Activated CD4-positive, CD25-positive, alpha-beta regulatory T cell treated with anti-CD3 and anti-CD28 coated beads, Interleukin-2, amount 50 U/mL, for 16 hours (primary cell): Measurements from ENCODE around the gene ULK1.
"Not testable (repeated sequence)": the region's sequence is repeated elsewhere in the genome, so short reads cannot be mapped to it uniquely, and the experiment has no call there.

Experiments
- DNase-seq: peaks from one replicate; pipeline ENCODE4 v3.0.0-alpha.2; 2020; ENCODE audit warnings: low read depth, low spot score

ULK1 gene

DNA sequence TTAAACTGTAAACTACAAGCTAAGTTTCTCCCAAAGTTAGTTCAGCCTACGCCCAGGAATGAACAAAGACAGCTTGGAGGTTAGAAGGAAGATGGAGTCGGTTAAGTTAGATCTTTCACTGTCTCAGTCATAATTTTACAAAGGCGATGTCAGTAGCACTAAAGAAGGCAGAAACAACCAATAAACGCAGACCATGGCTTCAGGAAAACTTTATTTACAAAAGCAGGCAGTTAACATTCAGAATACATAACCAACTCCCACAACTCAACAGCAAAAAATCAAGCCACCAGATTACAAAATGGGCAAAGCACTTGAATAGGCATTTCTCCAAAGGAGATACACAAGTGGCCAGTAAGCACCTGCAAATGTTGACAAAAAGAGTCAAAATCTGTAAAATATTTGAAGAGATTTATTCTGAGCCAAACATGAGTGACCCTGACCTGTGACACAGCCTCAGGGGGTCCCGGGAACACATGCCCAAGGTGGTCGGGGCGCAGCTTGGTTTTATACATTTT is 8.8 kb upstream of the ULK1 start:
- no peak for DNase-seq

DNA sequence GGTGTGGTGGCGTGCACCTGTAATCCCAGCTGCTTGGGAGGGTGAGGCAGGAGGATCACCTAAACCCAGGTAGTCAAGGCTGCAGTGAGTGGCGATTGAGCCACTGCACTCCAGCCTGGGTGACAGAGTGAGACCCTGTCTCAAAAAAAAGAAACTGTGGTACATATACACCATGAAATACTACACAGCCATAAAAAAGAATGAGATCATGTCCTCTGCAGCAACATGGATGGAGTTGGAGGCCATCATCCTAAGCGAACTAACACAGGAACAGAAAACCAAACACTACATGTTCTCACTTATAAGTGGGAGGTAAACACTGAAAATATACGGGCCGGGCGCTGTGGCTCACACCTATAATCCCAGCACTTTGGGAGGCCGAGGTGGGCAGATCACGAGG is 2.7 kb upstream of the ULK1 start:
- not testable (repeated sequence) for DNase-seq

DNA sequence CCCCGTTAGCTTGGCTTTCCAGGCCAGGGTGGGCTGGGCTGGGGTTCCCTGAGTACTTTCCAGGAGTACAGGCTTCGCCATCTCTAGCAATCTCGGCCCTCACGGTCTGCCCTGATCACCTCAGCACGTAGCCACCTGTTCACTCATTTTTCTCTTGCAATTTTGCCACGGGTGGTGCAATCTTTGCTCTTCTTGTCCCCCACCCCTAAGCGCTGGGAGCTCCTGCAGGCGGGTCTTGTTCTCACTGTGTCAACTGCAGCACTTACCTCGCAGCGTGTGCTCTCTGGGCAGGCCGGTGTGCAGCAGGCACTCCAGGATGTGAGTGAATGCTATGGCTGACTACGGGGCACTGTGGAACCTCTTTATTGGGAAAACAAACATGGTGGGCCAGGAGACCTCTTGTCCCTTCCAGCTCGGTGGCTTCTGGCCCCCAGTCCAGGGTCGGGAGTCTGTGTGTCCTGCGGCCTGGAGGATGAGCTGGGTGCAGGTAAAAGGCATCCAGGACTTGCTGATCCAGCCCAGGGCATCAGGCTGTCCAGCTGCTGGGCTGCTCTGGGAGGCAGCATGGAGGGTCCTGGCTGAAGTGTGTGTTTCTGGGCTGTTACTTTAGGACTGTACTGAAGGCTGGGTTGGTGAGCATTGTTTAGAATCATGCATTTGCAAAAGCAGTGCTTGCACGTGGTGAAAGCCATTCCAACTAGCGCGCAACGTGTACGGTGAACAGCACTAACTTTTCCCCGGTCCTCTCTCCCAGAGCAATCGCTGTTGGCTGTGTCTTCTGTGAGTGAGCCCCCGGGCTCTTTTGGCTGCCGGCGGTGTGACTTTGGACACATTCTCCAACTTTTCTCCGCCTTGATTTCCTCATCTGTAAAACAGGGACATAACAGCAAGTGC is 1.5 kb upstream of the ULK1 start:
- no peak for DNase-seq

DNA sequence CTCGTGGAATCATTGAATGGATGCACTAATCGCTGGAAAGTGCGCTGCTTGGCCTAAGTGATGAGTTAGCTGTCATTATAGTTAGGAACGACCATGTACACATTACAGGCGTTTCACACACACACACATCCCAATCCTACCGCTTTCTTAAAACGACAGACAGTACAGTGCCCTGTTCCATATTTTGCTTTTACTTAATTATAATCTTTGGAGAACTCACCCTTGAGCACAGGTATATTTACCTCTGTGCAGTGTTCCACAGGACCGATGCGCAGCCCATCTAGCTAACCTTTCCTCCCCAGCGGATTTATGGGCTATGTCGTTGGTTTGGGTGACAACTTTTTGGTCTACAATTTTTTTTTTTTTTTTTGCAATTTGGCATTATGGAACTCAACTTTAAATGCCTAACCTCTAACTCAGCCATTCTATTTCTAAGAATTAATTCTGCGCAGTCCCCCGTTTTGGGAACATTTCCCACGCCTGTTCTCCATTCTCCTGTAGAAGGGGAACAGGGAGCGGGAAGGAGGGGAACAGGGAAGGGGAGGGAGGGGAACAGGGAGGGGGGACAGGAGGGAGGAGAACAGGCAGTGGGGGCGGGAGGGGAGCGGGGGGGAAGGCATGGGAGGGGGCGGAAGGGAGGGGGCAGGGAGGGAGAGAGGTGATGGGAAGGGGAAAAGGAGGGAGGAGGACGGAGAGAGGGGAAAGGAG is 663 bp upstream of the ULK1 start:
- no peak for DNase-seq

DNA sequence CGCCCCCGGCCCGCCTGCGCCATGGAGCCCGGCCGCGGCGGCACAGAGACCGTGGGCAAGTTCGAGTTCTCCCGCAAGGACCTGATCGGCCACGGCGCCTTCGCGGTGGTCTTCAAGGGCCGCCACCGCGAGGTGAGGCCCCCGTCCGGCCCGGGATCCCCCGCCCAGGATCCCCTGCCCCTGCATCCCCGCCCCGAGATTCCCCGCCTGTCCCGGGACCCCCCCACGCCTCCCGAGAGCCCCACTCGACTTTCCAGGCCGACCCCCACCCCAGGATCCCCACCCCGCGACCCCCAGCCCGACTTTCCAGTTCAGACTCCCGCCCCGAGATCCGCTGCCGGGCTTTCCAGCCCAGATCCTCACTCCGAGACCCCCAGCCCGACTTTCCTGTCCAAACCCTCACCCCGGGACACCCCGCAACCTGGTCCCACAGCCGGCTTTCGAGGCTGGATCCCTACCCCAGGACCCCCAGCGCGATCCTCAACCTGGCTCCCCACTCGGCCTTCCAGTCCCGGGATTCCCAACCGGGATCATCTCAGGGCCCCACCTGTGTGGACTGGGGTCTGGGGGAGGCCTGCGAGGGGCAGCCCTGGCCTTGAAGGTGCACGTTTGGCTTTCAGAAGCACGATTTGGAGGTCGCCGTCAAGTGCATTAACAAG is 688 bp downstream of the ULK1 start:
- DNase-seq: no peak

DNA sequence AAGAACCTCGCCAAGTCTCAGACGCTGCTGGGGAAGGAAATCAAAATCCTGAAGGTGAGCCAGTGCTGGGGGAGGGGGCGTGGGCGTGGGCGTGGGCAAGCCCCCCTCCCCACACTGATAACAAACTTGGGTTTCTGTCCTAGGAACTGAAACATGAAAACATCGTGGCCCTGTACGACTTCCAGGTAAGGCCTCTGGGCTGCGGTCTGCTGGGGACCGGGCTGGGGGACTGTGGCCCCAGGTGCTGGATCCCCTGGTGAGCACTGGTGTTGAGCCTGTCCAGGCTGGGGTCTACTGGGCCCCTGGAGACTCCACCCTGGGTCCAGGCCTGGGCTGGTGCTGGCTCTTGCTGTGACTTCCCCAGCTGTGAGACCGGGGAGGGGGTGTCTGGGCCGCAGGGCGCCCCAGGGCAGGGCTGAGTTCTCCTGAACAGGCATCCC is 1.2 kb downstream of the ULK1 start:
- no peak for DNase-seq

DNA sequence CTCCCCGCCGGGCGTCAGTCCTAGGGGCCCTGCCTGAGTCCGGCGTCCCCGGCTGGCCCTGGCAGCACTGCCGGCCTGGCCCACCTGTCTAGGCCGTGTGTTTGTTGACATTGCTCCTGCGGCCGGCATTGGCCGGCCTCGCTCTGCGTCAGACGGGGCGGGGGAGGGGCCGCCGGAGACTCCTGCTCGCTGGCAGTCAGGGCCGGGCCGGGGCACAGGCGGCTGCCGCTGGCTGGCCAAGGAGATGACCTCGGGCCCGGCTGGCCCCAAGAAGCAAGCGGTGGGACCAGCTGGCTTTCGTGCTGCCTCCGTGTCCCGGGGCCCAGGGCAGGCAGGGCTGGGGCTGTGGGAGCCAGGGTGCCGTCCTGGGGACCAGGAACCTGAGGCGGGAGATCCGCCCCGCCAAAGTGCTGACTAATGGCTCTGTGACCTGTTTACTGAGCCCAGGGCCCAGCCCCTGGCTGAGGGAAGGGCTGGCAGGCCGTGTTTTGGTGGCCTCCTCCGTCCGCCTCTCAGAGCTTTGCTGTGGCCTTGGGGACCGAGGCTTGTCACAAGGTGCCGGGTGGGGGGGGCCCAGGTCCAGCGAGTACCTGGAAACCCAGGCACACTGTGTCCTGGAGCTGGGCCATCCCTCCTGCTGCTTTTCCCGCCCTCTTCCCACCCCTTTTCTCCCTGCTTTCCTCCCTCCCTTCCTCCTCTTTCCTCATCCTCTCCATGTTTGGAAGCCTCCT is 1.8 kb downstream of the ULK1 start:
- DNase-seq: peak; percentile 38

DNA sequence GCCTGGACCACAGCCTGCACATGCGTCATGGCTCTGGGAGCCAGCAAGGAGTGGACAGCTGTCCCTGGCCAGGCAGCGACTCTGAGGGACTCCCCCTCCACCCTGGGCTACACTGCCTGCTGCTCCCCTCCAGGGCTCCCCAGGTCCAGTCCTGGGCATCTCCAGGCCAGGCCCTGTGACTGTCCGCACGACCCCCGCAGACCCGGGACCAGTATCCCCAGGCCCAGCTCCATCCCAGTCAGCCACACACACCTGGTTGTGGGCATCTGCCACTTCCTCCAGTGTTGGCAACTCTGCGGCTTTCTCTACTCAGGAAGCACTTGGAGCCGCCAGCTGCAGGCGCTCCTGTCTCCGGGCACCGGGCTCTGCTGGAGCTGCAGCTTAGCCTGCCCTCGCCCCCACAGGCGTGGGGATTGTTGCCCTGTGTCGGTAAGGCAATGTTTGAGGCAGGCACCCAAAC is 2.4 kb downstream of the ULK1 start:
- no peak for DNase-seq

DNA sequence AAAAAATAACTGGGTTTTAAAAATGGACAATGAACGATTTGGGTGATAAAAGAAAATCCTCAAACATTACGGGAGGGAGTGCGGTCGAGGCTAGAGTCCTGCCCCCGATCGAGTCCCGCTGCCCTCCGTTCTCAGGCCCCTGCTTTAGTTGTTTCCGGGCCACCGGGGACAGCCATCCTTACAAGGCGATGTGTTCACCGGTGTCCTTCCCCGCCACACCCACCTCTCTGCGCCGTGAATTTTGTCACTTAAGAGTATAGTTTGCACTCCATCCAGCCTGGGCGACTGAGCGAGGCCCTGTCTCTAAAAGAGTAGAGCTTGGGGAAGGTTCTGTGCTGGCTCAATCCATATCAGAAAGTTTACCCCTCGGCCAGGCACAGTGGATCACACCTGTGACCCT is 2.9 kb downstream of the ULK1 start:
- no peak for DNase-seq

DNA sequence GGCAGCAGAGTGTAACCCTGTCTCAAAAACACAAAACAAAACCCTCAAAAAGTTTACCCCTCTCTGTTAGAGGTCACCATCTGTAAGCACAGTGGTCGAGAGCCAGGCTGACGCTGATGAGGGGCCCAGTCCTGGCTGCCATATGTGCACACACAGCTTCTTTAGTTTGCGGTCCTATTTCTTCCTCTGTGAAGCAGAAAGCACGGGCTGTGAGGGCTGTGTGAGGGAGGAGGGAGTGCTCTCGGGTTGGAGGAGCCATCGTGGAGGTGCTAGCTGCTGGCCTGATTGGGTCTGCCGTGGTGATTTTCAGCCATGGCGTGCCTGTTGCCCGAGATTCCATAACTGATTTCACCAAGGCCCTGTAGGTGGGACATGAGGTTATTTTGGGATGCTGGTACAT is 3.5 kb downstream of the ULK1 start:
- no peak for DNase-seq

DNA sequence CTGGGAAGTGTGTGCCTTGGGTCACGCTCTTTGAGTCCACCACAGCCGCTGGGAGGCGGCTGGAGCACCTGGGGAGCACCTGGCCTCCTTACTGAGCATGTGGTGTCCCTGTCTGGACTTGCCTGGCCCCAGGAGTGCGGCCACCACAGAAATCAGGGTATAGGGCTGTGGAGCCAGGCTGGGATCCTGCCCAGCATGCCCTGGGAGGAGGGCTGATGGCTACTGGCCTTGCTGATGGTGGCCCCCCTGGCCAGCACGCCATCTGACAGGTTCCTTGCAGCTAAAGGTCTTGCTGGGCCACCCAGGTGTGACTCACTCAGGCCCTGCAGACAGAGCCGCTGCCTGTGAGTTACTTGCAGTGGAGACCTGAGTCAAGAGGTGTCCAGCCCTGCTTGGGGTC is 6.0 kb downstream of the ULK1 start:
- no peak for DNase-seq

DNA sequence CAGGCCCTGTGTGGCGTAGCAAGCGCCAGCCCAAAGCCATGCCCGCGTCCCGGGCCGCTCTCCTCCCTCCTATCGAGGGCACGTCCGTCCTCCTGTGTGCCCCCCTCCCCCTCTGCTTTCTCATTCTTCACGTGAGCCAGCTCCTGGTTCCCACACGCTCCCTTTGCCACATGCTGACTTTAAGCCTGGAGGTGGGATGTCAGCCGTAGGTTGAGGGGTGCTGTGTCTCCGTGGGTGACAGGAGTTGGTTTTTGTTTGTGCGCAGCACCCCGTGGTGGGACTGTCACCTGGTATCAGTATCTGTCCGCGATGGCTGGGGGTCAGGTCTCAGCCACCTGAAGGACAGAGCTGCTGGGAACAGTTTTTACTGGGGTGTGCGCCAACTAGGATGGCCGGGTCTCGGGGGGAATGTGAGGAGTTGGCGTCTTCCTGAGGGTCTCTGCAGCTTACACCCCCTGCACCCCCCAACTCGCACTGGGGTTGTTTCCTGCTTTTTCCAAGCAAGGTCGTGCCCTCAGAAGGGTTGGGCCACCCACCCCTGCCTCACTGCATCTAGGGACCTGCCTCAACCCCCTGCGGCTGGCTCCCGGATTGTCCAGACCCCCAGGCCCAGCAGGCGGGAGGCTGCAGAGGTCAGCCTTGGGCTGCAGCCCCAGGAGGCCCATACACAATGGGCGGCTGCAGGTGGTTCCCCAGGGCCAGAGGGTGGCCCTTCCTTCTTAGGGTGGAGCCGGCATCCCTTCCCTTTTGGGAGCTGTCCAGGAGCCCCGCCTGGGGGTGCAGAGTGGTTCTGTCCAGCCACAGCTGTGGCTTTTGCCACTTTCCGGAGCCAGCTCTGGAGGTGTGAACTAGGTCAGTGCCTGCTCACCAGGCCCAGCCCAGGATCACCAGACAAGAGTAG is 7.3 kb downstream of the ULK1 start:
- no peak for DNase-seq

DNA sequence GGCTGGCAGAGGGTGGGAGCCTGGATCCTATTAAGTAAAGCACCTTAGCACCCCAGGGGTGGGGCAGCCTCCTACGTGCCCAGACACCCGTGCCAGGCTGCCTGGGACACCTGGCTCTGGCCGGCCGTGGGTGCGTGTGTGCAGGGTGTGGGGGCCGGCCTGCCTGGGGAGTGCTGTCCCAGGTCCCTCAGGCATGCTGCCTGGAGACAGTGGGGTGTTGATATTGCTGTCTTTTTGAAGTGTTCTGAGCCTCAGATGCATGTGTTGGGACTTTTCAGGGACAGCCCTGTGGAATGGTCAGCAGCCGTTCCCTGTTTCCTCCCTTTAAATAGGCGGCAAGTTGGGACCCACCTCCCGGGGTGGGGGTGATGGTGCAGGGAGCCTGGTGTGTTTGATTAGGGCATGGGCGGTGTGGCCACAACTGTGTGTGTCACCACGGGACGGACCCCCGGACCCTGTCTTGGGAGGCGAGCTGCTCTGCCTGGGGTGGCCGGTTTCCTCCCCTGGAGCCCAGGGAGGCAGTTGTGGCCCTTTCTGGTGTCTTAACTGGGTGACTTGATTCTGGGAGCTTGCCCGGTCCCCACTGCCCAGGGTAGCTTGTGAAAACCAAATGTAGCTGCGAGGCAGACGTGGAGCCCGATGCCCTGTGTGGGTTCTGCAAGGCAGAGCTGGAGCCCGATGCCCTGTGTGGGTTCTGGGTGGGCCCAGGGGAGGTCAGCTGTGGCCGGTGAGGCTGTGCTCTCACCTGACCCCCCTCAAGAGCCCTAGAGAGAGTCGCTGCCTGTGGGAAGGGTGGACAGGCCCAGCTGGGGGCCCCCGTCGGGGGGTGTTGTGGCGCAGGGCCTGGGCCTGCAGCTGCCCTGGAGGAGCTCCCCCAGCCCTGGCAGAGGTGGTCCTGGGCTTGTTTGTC is 8.2 kb downstream of the ULK1 start:
- DNase-seq: no peak

DNA sequence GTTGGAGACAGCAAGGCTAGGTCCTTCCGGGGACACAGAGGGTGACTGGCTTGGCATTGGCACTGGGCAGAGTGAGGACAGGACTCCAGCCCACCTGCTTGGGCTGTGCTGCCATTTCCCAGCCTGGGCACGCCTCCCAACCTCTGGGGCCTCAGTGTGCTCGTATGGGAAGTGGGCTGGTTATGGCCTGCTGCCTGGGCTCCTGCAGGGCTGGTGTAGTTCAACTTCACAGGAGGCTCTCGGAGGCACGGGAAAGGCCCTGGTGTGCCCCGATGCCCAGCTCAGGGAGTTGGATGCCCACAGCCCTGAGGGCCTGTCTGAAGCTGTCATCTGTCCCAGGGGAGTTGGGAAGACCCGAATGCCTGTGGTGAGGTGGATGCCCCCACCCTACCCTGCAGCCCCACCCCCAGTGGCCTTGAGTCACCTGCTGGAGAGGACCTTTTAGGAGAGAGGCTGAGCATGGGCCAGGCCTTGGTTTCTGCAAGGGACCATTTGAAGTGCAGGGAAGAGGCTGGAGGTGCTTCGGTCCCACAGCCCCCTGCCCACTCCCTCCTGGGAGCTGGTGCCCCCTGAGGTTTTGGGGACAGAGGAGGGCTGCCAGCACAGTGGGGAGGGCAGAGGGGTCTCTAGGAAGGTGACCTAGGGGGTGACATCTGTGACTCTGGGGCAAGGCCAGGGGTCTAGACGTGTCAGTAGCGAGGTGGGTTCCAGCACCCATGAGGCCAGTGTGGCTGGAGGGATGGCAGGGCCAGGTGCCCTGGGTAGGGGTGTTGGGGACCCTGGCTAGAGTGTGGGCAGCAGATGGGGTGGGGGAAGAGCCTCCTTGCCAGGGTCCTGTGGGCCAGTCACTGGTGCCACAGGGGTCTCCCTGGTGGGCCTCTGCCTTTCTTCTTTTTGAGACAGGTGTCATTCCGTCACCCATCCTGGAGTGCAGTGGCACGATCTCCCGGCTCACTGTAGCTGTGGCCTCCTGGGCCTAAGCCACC is 9.1 kb downstream of the ULK1 start:
- no peak for DNase-seq

DNA sequence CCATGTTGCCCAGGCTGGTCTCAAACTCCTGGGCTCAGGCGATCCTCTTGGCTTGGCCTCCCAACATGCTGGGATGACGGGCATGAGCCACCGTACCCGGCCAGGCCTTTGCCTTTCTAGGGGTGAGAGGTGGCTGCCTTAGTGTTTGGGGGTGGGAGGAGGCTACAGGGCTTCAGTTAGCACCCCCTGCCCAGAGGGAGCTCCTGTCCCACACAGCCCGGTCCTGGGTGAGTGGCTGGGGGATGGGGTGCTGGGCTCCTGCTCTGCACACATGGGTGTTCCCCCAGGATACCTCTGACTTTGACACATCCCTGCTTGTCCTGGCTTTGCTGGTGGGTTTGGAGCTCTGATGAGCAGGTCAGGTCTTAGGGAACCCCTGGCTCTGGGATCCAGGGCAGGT is 9.9 kb downstream of the ULK1 start:
- no peak for DNase-seq

DNA sequence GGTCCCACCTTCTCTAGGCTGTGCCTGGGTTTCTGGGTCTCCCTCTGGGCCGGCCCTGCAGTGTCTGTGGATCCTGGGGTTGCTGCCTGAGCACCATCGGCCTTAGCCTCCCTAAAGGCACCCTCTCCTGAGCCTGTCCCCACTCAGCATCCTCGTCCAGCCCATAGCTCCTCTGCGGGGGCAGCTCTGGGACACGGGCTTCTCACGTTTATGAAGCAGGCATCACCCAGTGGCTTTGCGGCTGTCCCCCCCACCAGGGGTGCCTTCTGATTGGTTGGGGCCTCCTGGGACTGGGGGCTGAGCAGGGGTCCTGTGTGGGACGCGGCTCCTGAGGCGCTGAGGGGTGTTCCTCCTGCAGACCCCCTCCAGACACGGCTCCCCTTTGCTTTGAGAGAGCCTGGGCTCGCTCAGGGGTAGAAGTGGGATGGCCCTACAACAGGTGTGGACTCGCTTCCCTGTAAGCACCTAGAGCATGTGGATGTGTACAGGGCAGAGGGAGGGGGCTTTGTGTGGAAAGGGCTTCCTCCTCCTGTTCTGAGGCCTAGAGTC is 10.7 kb downstream of the ULK1 start:
- DNase-seq: no peak

DNA sequence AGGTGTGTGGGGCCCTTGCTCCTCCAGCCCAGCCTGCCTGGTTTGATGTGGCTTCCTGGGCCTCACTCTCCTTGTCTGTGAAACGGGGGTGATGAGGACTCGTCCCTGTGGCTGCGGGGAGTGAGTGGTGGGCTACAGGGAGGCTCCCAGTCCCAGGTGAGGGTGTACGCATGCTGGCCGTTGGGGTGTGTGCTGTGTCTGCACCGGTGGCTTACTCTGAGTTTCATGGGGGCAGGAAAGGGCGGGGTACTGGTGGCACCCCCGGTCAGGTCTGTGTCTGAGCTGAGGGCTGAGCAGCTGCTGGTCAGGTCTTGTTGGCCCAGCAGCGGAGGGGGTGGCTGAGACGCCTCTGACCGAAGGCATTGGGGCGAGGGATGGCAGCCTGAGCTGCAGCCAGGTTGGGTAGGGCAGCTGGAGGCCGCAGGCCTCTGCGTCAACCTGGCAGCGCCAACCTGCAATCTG is 11.2 kb downstream of the ULK1 start:
- DNase-seq: no peak
